ENCODE data around the gene MRPL55. TPM values are rescaled to one million over a fixed set of nuclear protein-coding genes. Genes with fewer than 3 reads are reported as not detected.

Gene MRPL55
- total RNA-seq, 1 experiment from 2014 or later: 343 TPM

DNA sequence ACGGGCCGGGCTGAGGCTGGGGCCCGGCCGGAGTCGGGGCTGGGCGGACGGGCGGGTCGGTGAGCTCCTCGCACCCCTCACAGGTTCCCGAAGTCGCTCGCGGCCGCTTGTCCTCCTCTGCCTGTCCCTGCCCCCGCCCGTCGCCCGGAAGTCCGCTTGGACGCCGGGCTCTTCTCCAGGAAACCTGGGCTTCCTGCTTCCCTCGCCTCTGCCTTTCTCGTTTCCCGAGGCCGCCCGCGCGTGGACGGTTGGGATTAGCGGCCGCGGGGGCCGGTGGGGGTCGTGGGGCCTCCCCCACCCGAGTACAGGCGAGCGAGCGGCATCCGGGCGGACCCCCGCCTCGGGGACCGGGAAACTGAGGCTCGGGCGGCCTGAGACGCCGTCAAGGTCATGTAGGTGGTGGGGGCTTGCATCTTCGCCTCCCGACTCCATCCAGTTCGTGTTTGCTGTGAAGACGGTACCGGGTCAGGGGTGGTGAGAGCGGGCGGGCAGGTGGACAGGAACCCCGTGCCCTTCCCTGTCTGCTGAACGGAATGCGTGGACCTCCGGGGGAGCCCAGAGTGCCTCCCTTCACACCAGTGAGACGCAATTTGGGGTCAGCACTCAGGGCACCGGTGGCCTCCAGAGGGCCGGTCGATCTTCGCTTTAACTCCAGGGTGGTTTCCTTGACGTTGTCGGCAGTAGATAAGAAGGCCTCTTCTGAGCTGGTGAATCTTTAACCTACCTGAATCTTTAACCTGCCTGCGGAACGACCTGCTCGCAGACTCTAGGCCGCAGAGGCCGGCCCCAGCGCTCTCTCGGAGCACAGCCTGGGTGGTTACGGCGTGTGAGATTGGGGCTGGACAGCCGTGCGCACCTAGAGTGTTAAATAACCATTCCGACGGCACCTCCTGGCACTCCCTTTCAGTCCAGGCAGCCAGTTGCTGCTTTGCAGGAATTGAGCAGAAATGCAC is 25.9 kb downstream of the MRPL55 start:
- peak overlapping the region; percentile 87 for H3K4me2 ChIP-seq (ENCODE audit: low read length)
- H3K27me3 ChIP-seq (ENCODE audit: low read length): no peaks in the 10 kb centered on the region
- H3F3A ChIP-seq (ENCODE audit: low read length, unreplicated experiment): peaks cover 9% of the 10 kb centered on the region
- DNase-seq (peak; percentile 48), ATAC-seq (peak; percentile 2)
- no peak overlapping the region for H2AFZ ChIP-seq (ENCODE audit: low read length)
- no peak for TF ChIP-seq EZH2 (IDR thresholded peaks at IDR 0.05; ENCODE audit: low read length, unreplicated experiment)
- TF ChIP-seq, protein P1, sequence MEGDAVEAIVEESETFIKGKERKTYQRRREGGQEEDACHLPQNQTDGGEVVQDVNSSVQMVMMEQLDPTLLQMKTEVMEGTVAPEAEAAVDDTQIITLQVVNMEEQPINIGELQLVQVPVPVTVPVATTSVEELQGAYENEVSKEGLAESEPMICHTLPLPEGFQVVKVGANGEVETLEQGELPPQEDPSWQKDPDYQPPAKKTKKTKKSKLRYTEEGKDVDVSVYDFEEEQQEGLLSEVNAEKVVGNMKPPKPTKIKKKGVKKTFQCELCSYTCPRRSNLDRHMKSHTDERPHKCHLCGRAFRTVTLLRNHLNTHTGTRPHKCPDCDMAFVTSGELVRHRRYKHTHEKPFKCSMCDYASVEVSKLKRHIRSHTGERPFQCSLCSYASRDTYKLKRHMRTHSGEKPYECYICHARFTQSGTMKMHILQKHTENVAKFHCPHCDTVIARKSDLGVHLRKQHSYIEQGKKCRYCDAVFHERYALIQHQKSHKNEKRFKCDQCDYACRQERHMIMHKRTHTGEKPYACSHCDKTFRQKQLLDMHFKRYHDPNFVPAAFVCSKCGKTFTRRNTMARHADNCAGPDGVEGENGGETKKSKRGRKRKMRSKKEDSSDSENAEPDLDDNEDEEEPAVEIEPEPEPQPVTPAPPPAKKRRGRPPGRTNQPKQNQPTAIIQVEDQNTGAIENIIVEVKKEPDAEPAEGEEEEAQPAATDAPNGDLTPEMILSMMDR (conservative IDR thresholded peaks at IDR 0.05; ENCODE audit: low read depth, low read length): no peak
- TF ChIP-seq EZH2phosphoT487 (IDR thresholded peaks at IDR 0.05; ENCODE audit: borderline replicate concordance, low read length): no peak
- no peaks in the 10 kb centered on the region for H3K9me2 ChIP-seq (replicated peaks; ENCODE audit: low read length)
- POLR2A ChIA-PET (ENCODE audit: unreplicated experiment): interaction anchor here (0.6 kb wide), 1 partner anchor 55 kb away, joined by 4 read pairs; no protein-coding TSS in a partner anchor
- peak overlapping the region; percentile 96 for H3K9ac ChIP-seq (ENCODE audit: low read length)
- peak overlapping the region; percentile 33 for H3K27ac ChIP-seq (ENCODE audit: low read length)
- peaks cover 53% of the 10 kb centered on the region for H4K20me1 ChIP-seq (ENCODE audit: low read length)
- intact Hi-C loops (cut with micrococcal nuclease): loop anchor here (1.0 to 10.0 kb wide), 4 partner anchors 20 to 318 kb away; partner anchors contain the start of genes C1orf35 and GUK1
- H3K79me2 ChIP-seq (ENCODE audit: low read length): peaks cover 92% of the 10 kb centered on the region
- peaks cover 24% of the 10 kb centered on the region; the same call in 1 of the 2 replicates for H3K36me3 ChIP-seq (ENCODE audit: low read depth, low read length)
- H3K4me1 ChIP-seq (ENCODE audit: insufficient read depth, low read length): peaks cover 46% of the 10 kb centered on the region
- BruUV-seq (replicated peaks): TSS peak; percentile 29
- H3K9me3 ChIP-seq (ENCODE audit: low read length): no peaks in the 10 kb centered on the region
- CTCF ChIA-PET: interaction anchor here (1.6 to 2.2 kb wide), 2 partner anchors 84 kb away, joined by 7 to 8 read pairs; no protein-coding TSS in a partner anchor
- peak overlapping the region; percentile 80 for H3K4me3 ChIP-seq (ENCODE audit: low read length)

- Histone ChIP-seq H3K4me1 (ENCODE audit: insufficient read depth, low read length) (peaks cover 37% of the 10 kb centered on the region), H3K27me3 (ENCODE audit: low read length) (no peaks in the 10 kb centered on the region), H3K79me2 (ENCODE audit: low read length) (peaks cover 83% of the 10 kb centered on the region), H3K4me2 (ENCODE audit: low read length) (peak within 1 kb of the TSS; percentile 93), H2AFZ (ENCODE audit: low read length) (peak within 1 kb of the TSS; percentile 85), H3F3A (ENCODE audit: low read length, unreplicated experiment) (peaks cover 6% of the 10 kb centered on the region), H3K36me3 (ENCODE audit: low read depth, low read length) (peaks cover 22% of the 10 kb centered on the region; the same call in 1 of the 2 replicates), H3K9ac (ENCODE audit: low read length) (peak within 1 kb of the TSS; percentile 96), H3K27ac (ENCODE audit: low read length) (peak within 1 kb of the TSS; percentile 33), H4K20me1 (ENCODE audit: low read length) (peaks cover 44% of the 10 kb centered on the region), H3K9me2 (replicated peaks; ENCODE audit: low read length) (no peaks in the 10 kb centered on the region), H3K4me3 (ENCODE audit: low read length) (peak within 1 kb of the TSS; percentile 80), H3K9me3 (ENCODE audit: low read length) (no peaks in the 10 kb centered on the region)
- TF ChIP-seq, protein P1 (conservative IDR thresholded peaks at IDR 0.05; ENCODE audit: low read depth, low read length): no peak
- TF ChIP-seq EZH2 (IDR thresholded peaks at IDR 0.05; ENCODE audit: low read length, unreplicated experiment) (no peak), EZH2phosphoT487 (IDR thresholded peaks at IDR 0.05; ENCODE audit: borderline replicate concordance, low read length) (no peak)
- ChIA-PET POLR2A (ENCODE audit: unreplicated experiment) (interaction anchor here (0.6 kb wide), 3 partner anchors 11 to 78 kb away, joined by 4 to 7 read pairs (median 4); no protein-coding TSS in a partner anchor), CTCF (interaction anchor here (0.6 to 1.6 kb wide), 2 partner anchors 20 to 83 kb away, joined by 3 to 7 read pairs; no protein-coding TSS in a partner anchor)
- DNase-seq (peak; percentile 100), ATAC-seq (peak; percentile 78)
- intact Hi-C loops (cut with micrococcal nuclease): loop anchor here (1.0 to 10.0 kb wide), 4 partner anchors 20 to 318 kb away; partner anchors contain the start of genes C1orf35 and GUK1
- no TSS peak for BruUV-seq (replicated peaks)
Measured at GRCh38 chr1:228082214-228082917, 26.7 kb downstream of the MRPL55 start, which contains the start of gene ARF1. ARF1 (plus strand) TSS chr1:228082708; CDS start chr1:228097115, 14,407 bp downstream.
